ENCODE data around the gene ZNF550.

DNA sequence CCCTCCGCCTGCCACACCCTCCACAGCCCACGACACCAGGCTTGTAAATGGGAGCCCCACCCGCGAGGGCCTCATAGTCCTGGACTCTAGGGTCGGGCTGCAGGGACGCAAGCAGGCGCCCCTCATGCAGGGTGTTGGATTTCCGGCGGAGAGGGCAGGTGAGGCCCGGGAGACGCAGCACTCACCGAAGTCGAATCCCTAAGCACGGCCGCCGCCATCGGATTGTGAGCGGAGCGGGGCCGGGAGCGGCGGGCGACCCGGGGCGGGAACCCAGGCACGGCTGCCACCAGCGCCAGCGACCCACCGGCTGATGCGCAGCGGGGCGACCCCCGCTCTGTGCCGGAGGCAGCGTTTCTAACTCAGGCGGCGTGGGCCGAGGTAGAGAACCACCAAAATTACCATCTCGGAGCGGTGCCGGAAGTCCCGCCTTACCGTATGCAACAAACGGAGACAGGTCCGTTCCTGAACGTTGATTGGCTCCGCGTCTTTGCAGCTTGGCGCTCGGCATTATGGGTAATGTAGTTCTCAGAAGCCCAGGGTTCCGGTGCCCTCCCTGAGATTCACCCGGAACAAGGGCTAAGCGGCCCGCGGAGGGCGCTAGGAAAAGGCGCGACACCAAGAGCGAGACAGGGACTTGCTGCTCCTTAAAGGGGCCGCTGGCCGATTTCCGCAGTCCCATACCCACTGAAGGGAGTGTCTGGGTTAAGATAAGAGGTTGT, 19.0 kb upstream of the ZNF550 start, which contains the start of gene ZNF416:
- no peak for TF ChIP-seq EZH2 (IDR thresholded peaks at IDR 0.05; ENCODE audit: low read length)
- TF ChIP-seq, protein P1, sequence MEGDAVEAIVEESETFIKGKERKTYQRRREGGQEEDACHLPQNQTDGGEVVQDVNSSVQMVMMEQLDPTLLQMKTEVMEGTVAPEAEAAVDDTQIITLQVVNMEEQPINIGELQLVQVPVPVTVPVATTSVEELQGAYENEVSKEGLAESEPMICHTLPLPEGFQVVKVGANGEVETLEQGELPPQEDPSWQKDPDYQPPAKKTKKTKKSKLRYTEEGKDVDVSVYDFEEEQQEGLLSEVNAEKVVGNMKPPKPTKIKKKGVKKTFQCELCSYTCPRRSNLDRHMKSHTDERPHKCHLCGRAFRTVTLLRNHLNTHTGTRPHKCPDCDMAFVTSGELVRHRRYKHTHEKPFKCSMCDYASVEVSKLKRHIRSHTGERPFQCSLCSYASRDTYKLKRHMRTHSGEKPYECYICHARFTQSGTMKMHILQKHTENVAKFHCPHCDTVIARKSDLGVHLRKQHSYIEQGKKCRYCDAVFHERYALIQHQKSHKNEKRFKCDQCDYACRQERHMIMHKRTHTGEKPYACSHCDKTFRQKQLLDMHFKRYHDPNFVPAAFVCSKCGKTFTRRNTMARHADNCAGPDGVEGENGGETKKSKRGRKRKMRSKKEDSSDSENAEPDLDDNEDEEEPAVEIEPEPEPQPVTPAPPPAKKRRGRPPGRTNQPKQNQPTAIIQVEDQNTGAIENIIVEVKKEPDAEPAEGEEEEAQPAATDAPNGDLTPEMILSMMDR (optimal IDR thresholded peaks at IDR 0.05 in 1 of 3, IDR thresholded peaks at IDR 0.05 in 1 of 3, conservative IDR thresholded peaks at IDR 0.05 in 1 of 3; ENCODE audit: extremely low read depth in 1 of 3, insufficient read depth in 2 of 3, low read length in 3 of 3) = peak in 1 of 3 experiments; percentile 47

Data from keratinocyte (primary cell).